Measurements from ENCODE around the gene CAB39L. TPM values are rescaled to one million over a fixed set of nuclear protein-coding genes. Genes with fewer than 3 reads are reported as not detected.

The CAB39L gene
- total RNA-seq, 1 experiment from 2014 or later: 6.6 TPM

DNA sequence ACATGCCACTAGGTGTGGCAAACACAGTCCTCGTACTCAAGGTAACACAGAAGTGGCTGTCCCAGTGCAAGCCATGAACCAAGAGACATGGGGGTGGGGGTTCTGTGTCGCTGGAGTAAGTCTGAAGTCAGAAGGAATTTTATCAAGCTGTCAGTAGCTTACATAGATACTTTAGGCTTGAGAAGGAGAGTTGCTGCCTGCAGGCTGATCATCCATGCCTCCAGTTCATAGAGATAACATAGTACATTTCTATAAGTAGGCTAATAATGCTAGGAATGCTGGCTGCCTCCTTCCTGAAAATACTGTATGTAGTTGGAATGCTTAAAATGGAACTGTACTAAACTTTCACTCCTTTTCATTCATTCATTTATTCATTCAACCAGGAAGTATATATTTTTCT, 70.1 kb downstream of the CAB39L start:
- no peaks in the 10 kb centered on the region for H3K9me3 ChIP-seq (ENCODE audit: control insufficient read depth, insufficient read depth, low read depth, low read length)
- no TSS peak for BruUV-seq (replicated peaks)
- TF ChIP-seq SIN3A (IDR thresholded peaks at IDR 0.05; ENCODE audit: borderline replicate concordance, insufficient read depth, low read depth, low read length): no peak
- TF ChIP-seq, protein P1, sequence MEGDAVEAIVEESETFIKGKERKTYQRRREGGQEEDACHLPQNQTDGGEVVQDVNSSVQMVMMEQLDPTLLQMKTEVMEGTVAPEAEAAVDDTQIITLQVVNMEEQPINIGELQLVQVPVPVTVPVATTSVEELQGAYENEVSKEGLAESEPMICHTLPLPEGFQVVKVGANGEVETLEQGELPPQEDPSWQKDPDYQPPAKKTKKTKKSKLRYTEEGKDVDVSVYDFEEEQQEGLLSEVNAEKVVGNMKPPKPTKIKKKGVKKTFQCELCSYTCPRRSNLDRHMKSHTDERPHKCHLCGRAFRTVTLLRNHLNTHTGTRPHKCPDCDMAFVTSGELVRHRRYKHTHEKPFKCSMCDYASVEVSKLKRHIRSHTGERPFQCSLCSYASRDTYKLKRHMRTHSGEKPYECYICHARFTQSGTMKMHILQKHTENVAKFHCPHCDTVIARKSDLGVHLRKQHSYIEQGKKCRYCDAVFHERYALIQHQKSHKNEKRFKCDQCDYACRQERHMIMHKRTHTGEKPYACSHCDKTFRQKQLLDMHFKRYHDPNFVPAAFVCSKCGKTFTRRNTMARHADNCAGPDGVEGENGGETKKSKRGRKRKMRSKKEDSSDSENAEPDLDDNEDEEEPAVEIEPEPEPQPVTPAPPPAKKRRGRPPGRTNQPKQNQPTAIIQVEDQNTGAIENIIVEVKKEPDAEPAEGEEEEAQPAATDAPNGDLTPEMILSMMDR (IDR thresholded peaks at IDR 0.05): no peak
- no peak for TF ChIP-seq TCF7L2 (IDR thresholded peaks at IDR 0.05; ENCODE audit: low read depth, low read length)
- TF ChIP-seq POLR2AphosphoS5 (IDR thresholded peaks at IDR 0.05; ENCODE audit: low read depth, low read length): no peak
- TF ChIP-seq, protein P2, sequence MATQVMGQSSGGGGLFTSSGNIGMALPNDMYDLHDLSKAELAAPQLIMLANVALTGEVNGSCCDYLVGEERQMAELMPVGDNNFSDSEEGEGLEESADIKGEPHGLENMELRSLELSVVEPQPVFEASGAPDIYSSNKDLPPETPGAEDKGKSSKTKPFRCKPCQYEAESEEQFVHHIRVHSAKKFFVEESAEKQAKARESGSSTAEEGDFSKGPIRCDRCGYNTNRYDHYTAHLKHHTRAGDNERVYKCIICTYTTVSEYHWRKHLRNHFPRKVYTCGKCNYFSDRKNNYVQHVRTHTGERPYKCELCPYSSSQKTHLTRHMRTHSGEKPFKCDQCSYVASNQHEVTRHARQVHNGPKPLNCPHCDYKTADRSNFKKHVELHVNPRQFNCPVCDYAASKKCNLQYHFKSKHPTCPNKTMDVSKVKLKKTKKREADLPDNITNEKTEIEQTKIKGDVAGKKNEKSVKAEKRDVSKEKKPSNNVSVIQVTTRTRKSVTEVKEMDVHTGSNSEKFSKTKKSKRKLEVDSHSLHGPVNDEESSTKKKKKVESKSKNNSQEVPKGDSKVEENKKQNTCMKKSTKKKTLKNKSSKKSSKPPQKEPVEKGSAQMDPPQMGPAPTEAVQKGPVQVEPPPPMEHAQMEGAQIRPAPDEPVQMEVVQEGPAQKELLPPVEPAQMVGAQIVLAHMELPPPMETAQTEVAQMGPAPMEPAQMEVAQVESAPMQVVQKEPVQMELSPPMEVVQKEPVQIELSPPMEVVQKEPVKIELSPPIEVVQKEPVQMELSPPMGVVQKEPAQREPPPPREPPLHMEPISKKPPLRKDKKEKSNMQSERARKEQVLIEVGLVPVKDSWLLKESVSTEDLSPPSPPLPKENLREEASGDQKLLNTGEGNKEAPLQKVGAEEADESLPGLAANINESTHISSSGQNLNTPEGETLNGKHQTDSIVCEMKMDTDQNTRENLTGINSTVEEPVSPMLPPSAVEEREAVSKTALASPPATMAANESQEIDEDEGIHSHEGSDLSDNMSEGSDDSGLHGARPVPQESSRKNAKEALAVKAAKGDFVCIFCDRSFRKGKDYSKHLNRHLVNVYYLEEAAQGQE (IDR thresholded peaks at IDR 0.05; ENCODE audit: insufficient read depth in 1 of 2, low read depth in 2 of 2, low read length in 1 of 2): no peak
- H3K4me3 ChIP-seq (ENCODE audit: low read depth in 2 of 2, low read length in 2 of 2): no peak overlapping the region
- no peaks in the 10 kb centered on the region for H3K36me3 ChIP-seq (ENCODE audit: control insufficient read depth, insufficient read depth, low read length)
- H3K27me3 ChIP-seq (ENCODE audit: control insufficient read depth, insufficient read depth, low read length): no peaks in the 10 kb centered on the region
- in situ Hi-C loops (cut with HindIII; ENCODE audit: low pct_unique_long_range_greater_than_20kb, low sequenced_read_pairs): no loop called here
- ATAC-seq (no peak), DNase-seq (ENCODE audit: low read depth, low spot score) (no peak)
- H3K4me1 ChIP-seq (ENCODE audit: control insufficient read depth, insufficient read depth, low read length): no peaks in the 10 kb centered on the region
- no peak overlapping the region for H3K27ac ChIP-seq (ENCODE audit: low read length)
- ChIA-PET CTCF (no interaction called here), POLR2A (no interaction called here)
- intact Hi-C loops (cut with micrococcal nuclease; ENCODE audit: unreplicated experiment): no loop called here

DNA sequence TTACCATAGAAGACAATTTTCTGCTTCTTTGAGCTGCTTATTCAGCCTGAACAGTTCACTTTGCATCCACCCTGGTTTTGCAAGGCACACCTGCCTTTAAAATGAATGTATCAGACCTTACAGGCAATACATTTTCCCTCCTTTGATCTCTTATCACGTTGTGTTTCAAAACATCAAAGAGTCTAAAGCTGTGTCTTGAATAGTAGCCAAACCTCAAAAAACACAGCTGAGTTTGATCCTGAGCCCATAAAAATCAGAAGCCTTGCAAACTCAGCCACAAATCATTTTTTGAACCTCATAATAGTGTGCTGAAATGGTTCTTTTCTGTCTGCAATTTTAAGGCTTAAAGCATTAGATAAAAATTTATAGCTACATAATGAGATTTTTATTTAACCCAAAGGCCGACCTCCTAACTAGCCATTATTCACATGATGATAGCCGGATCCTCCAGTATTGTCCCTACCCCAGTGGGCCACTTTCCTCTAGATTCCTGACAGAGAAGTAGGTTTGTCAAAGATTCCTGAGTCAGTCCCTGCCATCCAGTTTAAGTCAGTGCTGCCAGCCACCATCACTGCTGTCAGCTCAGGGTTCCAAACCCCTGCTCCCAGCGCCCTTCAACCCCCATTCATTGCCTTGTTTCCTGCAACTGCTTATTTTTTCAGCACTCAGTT, 71.8 kb downstream of the CAB39L start:
- Histone ChIP-seq H3K27me3 (ENCODE audit: control insufficient read depth, insufficient read depth, low read length) (no peaks in the 10 kb centered on the region), H3K9me3 (ENCODE audit: control insufficient read depth, insufficient read depth, low read depth, low read length) (no peaks in the 10 kb centered on the region), H3K4me3 (ENCODE audit: low read depth in 2 of 2, low read length in 2 of 2) (no peak overlapping the region), H3K27ac (ENCODE audit: low read length) (no peak overlapping the region), H3K36me3 (ENCODE audit: control insufficient read depth, insufficient read depth, low read length) (no peaks in the 10 kb centered on the region), H3K4me1 (ENCODE audit: control insufficient read depth, insufficient read depth, low read length) (no peaks in the 10 kb centered on the region)
- POLR2A ChIA-PET: no interaction called here
- in situ Hi-C loops (cut with HindIII; ENCODE audit: low pct_unique_long_range_greater_than_20kb, low sequenced_read_pairs) (no loop called here), intact Hi-C loops (cut with micrococcal nuclease; ENCODE audit: unreplicated experiment) (no loop called here)
- TF ChIP-seq TCF7L2 (IDR thresholded peaks at IDR 0.05; ENCODE audit: low read depth, low read length): peak; percentile 89
- TF ChIP-seq, protein P1 (IDR thresholded peaks at IDR 0.05): no peak
- no peak for TF ChIP-seq POLR2AphosphoS5 (IDR thresholded peaks at IDR 0.05; ENCODE audit: low read depth, low read length)
- TF ChIP-seq, protein P2 (IDR thresholded peaks at IDR 0.05; ENCODE audit: insufficient read depth in 1 of 2, low read depth in 2 of 2, low read length in 1 of 2): no peak
- TF ChIP-seq SIN3A (IDR thresholded peaks at IDR 0.05; ENCODE audit: borderline replicate concordance, insufficient read depth, low read depth, low read length): no peak
- CTCF ChIA-PET: no interaction called here
- ATAC-seq (no peak), DNase-seq (ENCODE audit: low read depth, low spot score) (no peak)
- BruUV-seq (replicated peaks): no TSS peak

All from Panc1 (cell line).